Cerebellar cortex (tissue), 1 donor: ENCODE measurements around the gene PCDHB16.
"Not testable (repeated sequence)": the region's sequence is repeated elsewhere in the genome, so short reads cannot be mapped to it uniquely, and the experiment has no call there.

Experiments used
- DNase-seq: peaks from one replicate; pipeline ENCODE4 v3.0.0-alpha.2; 2015; ENCODE audit warnings: low spot score

PCDHB16 gene

GRCh38 chr5:141184117-141184855, 2.1 kb downstream of the PCDHB16 start:
- not testable (repeated sequence) for DNase-seq

- peak; percentile 50 for DNase-seq
Measured at GRCh38 chr5:141186897-141187512, 4.8 kb downstream of the PCDHB16 start, which contains the start of gene PCDHB9. TSS of gene PCDHB9 (plus strand) at chr5:141187161. CDS start at chr5:141187319, 158 bp downstream.

GRCh38 chr5:141188682-141189081, 6.5 kb downstream of the PCDHB16 start:
- not testable (repeated sequence) for DNase-seq

- not testable (repeated sequence) for DNase-seq
Measured at GRCh38 chr5:141189131-141189530, 6.9 kb downstream of the PCDHB16 start.

GRCh38 chr5:141192110-141192725, 10.0 kb downstream of the PCDHB16 start, which contains the start of gene PCDHB10:
TSS of gene PCDHB10 (plus strand) at chr5:141192353. CDS start at chr5:141192553, 200 bp downstream.
- peak; percentile 64 for DNase-seq

GRCh38 chr5:141194332-141194731, 12.1 kb downstream of the PCDHB16 start:
- not testable (repeated sequence) for DNase-seq

- DNase-seq: no peak
Measured at GRCh38 chr5:141196363-141196762, 14.2 kb downstream of the PCDHB16 start.

GRCh38 chr5:141199359-141200235, 17.4 kb downstream of the PCDHB16 start, which contains the start of gene PCDHB11:
TSS of gene PCDHB11 (plus strand) at chr5:141199627. CDS start at chr5:141199775, 148 bp downstream.
- peak; percentile 57 for DNase-seq

- DNase-seq: not testable (repeated sequence)
Measured at GRCh38 chr5:141201126-141201525, 18.9 kb downstream of the PCDHB16 start.

GRCh38 chr5:141201646-141202045, 19.5 kb downstream of the PCDHB16 start:
- DNase-seq: not testable (repeated sequence)

GRCh38 chr5:141208478-141208877, 26.3 kb downstream of the PCDHB16 start, which contains the start of gene PCDHB12:
TSS of gene PCDHB12 (plus strand) at chr5:141208719. CDS start at chr5:141208908, 189 bp downstream.
- DNase-seq: peak; percentile 43

GRCh38 chr5:141210281-141210680, 28.1 kb downstream of the PCDHB16 start:
- DNase-seq: not testable (repeated sequence)

- not testable (repeated sequence) for DNase-seq
Measured at GRCh38 chr5:141210849-141211248, 28.7 kb downstream of the PCDHB16 start.

GRCh38 chr5:141213656-141214339, 31.6 kb downstream of the PCDHB16 start, which contains the start of gene PCDHB13:
TSS of gene PCDHB13 (plus strand) at chr5:141213919. CDS start at chr5:141214124, 205 bp downstream.
- DNase-seq: not testable (repeated sequence)

- not testable (repeated sequence) for DNase-seq
Measured at GRCh38 chr5:141214583-141214982, 32.4 kb downstream of the PCDHB16 start.

GRCh38 chr5:141215504-141215903, 33.3 kb downstream of the PCDHB16 start:
- not testable (repeated sequence) for DNase-seq

- DNase-seq: not testable (repeated sequence)
Measured at GRCh38 chr5:141216035-141216434, 33.8 kb downstream of the PCDHB16 start.

- peak; percentile 68 for DNase-seq
Measured at GRCh38 chr5:141223112-141223783, 41.1 kb downstream of the PCDHB16 start, which contains the start of gene PCDHB14. TSS of gene PCDHB14 (plus strand) at chr5:141223343. CDS start at chr5:141223506, 163 bp downstream.

GRCh38 chr5:141224844-141225243, 42.7 kb downstream of the PCDHB16 start:
- DNase-seq: not testable (repeated sequence)

- not testable (repeated sequence) for DNase-seq
Measured at GRCh38 chr5:141225421-141225820, 43.2 kb downstream of the PCDHB16 start.
